ENCODE measurements around the gene NPHP4.
"Not testable (repeated sequence)": the region's sequence is repeated elsewhere in the genome, so short reads cannot be mapped to it uniquely, and the experiment has no call there.

The NPHP4 gene

DNA sequence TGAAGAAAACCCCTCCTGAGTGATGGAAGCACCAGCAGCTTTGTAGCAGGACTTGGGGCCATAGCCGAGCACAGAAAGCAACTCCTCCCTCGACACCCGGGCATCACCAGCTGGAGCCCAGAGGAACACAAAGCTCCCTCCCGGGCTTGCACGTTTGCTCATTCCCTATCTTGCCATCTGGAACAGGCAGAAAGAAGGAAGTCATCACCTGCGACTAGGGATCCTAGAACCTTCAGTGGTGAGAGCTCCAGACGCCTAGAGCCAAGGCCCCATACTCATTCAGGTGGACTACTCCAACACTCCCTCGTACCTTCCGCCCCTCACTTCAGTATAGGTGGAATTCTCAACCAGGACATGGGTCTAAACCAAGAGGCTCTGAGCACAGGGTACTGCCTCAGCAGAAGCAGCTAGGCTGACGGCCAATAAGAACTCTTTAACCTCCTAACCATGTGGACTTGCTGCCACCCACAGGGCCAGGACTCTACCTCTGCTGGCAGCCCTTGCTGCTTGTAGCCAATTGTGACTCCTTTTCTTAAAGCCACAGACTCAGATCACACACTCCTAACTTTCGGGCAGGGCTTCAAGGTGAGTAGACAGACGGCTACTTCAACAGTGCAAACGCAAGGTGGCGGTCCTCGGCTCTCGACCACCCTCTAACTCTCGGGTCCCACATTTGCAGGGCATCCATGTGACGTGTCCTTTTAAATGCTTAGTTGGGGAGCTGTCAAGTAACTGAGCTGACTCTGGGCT is 65.4 kb downstream of the NPHP4 start:
- DNase-seq, result no peak

DNA sequence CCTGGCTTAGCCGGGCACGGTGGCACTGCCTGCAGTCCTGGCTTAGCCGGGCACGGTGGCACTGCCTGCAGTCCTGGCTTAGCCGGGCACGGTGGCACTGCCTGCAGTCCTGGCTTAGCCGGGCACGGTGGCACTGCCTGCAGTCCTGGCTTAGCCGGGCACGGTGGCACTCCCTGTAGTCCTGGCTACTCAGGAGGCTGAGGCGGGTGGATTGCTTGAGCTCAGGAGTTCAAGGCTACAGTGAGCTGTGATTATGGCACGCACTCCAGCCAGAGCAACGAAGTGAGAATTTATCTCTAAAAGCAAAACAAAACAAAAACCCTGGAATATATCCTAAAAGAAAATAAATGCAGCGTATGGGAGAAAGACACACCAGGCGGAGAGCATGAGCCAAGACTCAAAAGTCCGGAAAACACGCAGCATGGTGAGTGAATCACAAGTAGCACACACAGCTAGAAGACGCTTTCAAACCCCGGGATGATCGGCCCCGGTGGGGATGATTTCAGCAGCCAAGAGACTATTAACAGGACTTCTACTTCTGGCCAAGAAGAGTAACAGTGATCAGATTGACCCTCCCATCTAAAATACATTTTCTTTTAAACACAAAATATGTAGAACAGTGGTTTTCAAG is 69.4 kb downstream of the NPHP4 start:
- not testable (repeated sequence) for DNase-seq

DNA sequence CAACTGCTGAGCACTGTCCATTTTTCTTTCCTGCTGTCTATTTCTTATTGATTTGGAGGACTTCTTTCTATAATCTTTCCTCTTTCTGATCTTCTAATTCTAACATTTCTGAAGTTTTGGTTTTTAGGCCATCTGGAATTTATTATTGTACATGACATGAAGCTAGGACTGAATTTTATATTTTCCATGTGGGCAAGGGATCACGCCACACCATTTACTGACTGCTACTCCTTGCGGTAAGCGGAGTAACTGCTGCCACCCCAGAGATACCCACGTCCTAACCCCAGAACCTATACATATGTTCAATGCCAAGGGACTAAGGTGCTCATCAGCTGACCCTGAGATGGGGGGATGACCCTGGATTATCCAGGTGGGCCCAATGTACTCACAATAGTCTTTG is 70.6 kb downstream of the NPHP4 start:
- DNase-seq, result no peak

- no peak for DNase-seq
Observed at GRCh38 chr1:5921129-5921528, 71.1 kb downstream of the NPHP4 start.

DNA sequence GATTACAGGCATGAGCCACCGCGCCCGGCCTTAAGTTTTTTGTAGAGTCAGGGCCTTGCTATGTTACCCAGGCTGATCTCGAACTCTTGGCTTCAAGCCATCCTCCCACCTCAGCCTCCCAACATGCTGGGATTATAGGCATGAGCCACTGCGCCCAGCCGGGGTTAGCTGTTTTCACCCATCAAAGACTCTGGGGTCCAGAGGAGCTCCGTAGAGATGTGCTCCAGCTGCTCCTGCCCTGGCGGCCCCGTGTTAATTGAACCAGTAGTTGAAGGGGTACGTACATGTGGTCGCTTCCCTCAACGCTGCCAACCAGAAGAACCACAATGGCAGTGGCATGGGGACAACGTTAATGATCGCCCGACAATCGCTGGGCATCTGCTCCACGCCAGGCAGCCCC is 72.0 kb downstream of the NPHP4 start:
- DNase-seq, result no peak

DNA sequence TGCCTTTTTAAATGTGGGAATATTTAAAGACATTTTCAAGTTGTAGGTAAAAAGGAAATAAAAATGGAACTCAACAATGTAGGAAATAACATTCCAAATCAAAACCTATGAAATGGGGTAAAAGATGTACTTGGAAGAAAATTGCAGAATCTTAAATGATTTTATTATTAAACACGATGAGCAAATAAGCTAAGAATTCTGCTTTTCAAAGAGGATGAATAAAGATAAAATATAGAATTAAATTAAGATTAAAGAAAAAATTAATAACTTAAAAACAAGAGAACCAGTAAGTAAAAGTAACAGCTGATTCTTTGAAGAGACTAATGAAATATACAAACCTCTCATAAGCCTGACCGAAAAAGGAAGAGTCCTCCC is 74.0 kb downstream of the NPHP4 start:
- no peak for DNase-seq

- no peak for DNase-seq
Observed at GRCh38 chr1:5917591-5918274, 74.5 kb downstream of the NPHP4 start.

GRCh38 chr1:5917281-5917590 is 75.0 kb downstream of the NPHP4 start:
- DNase-seq, result no peak

DNA sequence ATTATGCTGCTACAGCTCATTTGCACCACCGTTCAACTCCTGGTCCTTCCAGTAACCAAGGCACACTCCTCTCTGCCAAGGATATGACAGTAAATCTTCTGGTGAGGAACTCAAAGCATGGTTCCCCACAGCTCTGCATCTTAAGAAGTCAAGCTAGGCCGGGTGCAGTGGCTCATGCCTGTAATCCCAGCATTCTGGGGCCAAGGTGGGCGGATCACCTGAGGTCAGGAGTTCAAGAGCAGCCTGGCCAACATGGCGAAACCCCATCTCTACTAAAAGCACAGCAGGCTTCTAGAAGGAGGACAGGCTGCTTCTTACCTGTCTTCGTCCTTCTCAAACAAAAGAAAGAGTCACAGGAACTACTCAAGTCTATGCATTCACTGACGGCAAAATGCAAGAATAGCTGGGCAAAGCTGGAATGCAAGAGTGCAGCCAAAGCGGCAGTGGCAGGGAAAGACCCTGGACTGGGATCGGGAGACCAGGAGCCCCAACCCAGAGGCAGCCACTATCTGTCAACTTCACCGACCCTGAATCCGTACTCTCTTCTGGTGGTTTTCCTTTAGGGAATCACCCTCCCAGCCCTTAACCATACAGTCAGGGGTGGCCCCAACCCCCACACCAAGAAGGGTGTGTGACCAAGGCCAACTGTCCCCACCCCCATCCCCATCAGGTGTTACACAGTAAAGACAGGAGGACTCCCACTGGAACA is 75.5 kb downstream of the NPHP4 start:
- no peak for DNase-seq

GRCh38 chr1:5915587-5916571 is 76.3 kb downstream of the NPHP4 start:
- no peak for DNase-seq

GRCh38 chr1:5914676-5915365 is 77.4 kb downstream of the NPHP4 start:
- DNase-seq, result no peak

GRCh38 chr1:5913876-5914275 is 78.3 kb downstream of the NPHP4 start:
- no peak for DNase-seq

DNA sequence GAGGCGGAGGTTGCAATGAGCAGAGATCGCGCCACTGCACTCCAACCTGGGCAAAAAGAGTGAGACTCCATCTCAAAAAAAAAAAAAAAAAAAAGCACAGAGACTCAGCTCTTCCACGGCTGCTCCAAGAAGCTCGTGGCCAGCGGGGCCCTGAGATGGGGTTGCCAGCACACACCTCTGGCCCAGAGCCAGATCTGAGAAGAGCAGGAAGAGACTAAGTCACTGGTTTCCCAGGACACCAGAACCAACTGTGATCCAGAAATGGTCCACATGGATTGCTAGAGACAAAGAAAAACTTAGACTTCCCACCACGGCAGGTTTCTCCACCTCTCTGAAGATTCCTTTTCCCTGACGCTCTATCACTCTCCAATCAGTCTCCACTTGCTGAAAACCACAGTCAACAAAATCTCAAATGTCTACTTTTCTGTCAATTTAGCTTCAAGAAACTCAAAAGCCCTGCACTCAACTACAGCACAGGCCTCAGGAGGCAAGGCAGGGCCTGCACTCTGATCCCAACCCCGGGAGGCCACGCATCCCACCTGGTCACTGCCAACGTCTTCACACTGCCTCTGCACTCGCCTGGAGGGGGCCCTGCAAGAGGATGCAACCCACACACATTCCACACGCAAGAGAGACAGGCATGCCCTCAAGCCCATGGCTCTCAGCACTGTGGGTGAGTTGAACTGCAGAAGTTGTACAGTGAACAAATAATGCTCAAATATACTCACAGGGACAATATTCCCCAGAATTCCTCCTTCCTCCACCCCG is 79.0 kb downstream of the NPHP4 start:
- DNase-seq, result no peak

DNA sequence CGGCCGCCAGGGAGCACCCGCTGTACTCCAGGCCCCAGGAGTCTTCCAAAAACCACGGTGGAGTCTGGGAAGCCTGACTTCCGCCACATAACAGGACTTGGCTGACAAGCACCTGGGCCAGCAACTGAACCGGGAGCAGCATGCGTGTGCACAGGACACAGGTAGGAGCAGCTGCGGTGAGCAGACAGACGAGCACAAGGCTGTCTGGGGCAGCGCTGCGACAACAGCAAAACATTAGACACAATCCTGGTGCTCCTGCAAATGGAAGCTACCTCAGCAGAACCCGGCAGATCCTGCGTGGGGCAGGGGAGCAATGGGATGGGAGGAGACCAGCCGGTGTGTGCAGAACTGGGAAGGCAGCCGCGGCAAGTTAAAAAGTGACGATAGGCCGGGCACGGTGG is 80.4 kb downstream of the NPHP4 start:
- DNase-seq, result no peak

- no peak for DNase-seq
Observed at GRCh38 chr1:5911157-5911556, 81.1 kb downstream of the NPHP4 start.

- no peak for DNase-seq
Observed at GRCh38 chr1:5910666-5911065, 81.6 kb downstream of the NPHP4 start.

- no peak for DNase-seq
Observed at GRCh38 chr1:5910276-5910620, 82.0 kb downstream of the NPHP4 start.

- no peak for DNase-seq
Observed at GRCh38 chr1:5909576-5910275, 82.5 kb downstream of the NPHP4 start.

GRCh38 chr1:5908461-5909375 is 83.5 kb downstream of the NPHP4 start:
- DNase-seq, result no peak
